Suprapubic skin (tissue), 4 donors: ENCODE measurements around the gene STK24. TPM values are rescaled to one million over a fixed set of nuclear protein-coding genes. Genes with fewer than 3 reads are reported as not detected.

Experiments used
- DNase-seq, 2 donors: peaks; one replicate each; pipeline ENCODE4 v3.0.0-alpha.2; 2019; ENCODE audit warnings: low spot score in 2 of 2
- H3K27ac ChIP-seq: fragments of 200-600 bp; sonication (generic); one replicate; pipeline ENCODE4 v1.5.1; 2019
- H3K27me3 ChIP-seq: fragments of 200-600 bp; sonication (generic); one replicate; pipeline ENCODE4 v1.5.1; 2019
- H3K36me3 ChIP-seq: fragments of 200-600 bp; sonication (generic); one replicate; pipeline ENCODE4 v1.5.1; 2019
- H3K4me1 ChIP-seq: fragments of 200-600 bp; sonication (generic); one replicate; pipeline ENCODE4 v1.5.1; 2019
- H3K4me3 ChIP-seq: fragments of 200-600 bp; sonication (generic); one replicate; pipeline ENCODE4 v1.5.1; 2019; ENCODE audit warnings: mild to moderate bottlenecking
- H3K9me3 ChIP-seq: fragments of 200-600 bp; sonication (generic); one replicate; pipeline ENCODE4 v1.5.1; 2019
- EP300 ChIP-seq: sonication (generic); formaldehyde crosslinking; IDR thresholded peaks from one replicate; pipeline ENCODE4 v1.6.1; 2017; ENCODE audit warnings: antibody characterized with exemption
- POLR2A ChIP-seq, 2 donors: fragments of 450-650 bp; IDR thresholded peaks; one replicate each; pipeline ENCODE4 v1.6.1; 2017; ENCODE audit warnings: antibody characterized with exemption in 2 of 2, mild to moderate bottlenecking in 2 of 2, moderate library complexity in 2 of 2
- POLR2AphosphoS5 ChIP-seq, 3 donors: sonication (generic); formaldehyde crosslinking; IDR thresholded peaks; one replicate each; pipeline ENCODE4 v1.6.1; 2017; ENCODE audit warnings: antibody characterized with exemption in 3 of 3
- WGBS: methylation state at CpG from one replicate; pipeline ENCODE4 v1.1.5; 2018; 5-methylcytosine and 5-hydroxymethylcytosine counted together
- total RNA-seq, 4 donors: library from RNA; depleted of rRNA; stranded (reverse); fragments of >200 nt; gene quantifications; one replicate each; pipeline ENCODE4 v1.1.0, GENCODE V29; 2016
- TF ChIP-seq, protein P1 (sequence below), 2 donors: fragments of 200-600 bp in 1 of 2; fragments of 450-650 bp in 1 of 2; sonication (generic) in 1 of 2; IDR thresholded peaks; one replicate each; pipeline ENCODE4 v1.5.1; 2016 to 2019; ENCODE audit warnings: antibody characterized with exemption in 2 of 2, mild to moderate bottlenecking in 1 of 2, moderate library complexity in 1 of 2

The STK24 gene
- total RNA-seq, 4 donors from 2014 or later, result 132 to 200 (median 176) TPM

DNA sequence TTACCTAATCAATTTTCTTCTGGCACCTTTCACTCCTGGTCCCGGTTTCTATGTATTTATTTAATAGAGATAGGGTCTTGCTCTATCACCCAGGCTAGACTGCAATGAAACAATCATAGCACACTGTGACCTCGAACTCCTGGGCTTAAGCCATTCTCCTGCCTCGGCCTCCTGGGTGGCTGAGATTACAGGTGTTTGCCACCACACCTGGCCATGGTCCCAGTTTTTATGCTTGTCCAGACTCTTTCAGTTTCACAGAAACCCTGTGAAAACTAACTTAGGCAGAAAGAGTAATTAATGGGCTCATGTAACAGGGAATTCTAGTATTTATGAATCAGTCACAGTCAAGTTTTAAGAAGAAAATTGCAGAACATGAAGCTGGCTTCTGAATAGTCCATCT lies 9.0 kb upstream of the STK24 start:
- no peak for DNase-seq
- no peak overlapping the region for H3K27ac ChIP-seq
- WGBS, result 63% methylated on average over 3 of the region's 3 CpGs

GRCh38 chr13:98585398-98585754 lies 8.5 kb upstream of the STK24 start:
- no peaks in the 10 kb centered on the region for H3K27me3 ChIP-seq
- H3K4me1 ChIP-seq, result peaks cover 44% of the 10 kb centered on the region
- no peak overlapping the region for H3K4me3 ChIP-seq
- no peaks in the 10 kb centered on the region for H3K9me3 ChIP-seq
- WGBS, result 49% methylated on average over 2 of the region's 5 CpGs
- H3K36me3 ChIP-seq, result no peaks in the 10 kb centered on the region
- TF ChIP-seq POLR2A (IDR thresholded peaks at IDR 0.05) (no peak), POLR2AphosphoS5 (IDR thresholded peaks at IDR 0.05) (no peak), EP300 (no peak)
- TF ChIP-seq, protein P1, sequence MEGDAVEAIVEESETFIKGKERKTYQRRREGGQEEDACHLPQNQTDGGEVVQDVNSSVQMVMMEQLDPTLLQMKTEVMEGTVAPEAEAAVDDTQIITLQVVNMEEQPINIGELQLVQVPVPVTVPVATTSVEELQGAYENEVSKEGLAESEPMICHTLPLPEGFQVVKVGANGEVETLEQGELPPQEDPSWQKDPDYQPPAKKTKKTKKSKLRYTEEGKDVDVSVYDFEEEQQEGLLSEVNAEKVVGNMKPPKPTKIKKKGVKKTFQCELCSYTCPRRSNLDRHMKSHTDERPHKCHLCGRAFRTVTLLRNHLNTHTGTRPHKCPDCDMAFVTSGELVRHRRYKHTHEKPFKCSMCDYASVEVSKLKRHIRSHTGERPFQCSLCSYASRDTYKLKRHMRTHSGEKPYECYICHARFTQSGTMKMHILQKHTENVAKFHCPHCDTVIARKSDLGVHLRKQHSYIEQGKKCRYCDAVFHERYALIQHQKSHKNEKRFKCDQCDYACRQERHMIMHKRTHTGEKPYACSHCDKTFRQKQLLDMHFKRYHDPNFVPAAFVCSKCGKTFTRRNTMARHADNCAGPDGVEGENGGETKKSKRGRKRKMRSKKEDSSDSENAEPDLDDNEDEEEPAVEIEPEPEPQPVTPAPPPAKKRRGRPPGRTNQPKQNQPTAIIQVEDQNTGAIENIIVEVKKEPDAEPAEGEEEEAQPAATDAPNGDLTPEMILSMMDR (IDR thresholded peaks at IDR 0.05), result no peak
- peak overlapping the region; percentile 47 for H3K27ac ChIP-seq
- DNase-seq, result no peak

More for the DNA sequence above, 9.0 kb upstream of the STK24 start:
- no peaks in the 10 kb centered on the region for H3K36me3 ChIP-seq
- H3K27me3 ChIP-seq, result no peaks in the 10 kb centered on the region
- peaks cover 44% of the 10 kb centered on the region for H3K4me1 ChIP-seq
- H3K9me3 ChIP-seq, result no peaks in the 10 kb centered on the region
- H3K4me3 ChIP-seq, result no peak overlapping the region
- TF ChIP-seq, protein P1 (IDR thresholded peaks at IDR 0.05), result no peak
- TF ChIP-seq POLR2A (IDR thresholded peaks at IDR 0.05), result no peak
- TF ChIP-seq POLR2AphosphoS5 (IDR thresholded peaks at IDR 0.05), result no peak
- TF ChIP-seq EP300, result no peak

- Histone ChIP-seq H3K4me1 (peaks cover 44% of the 10 kb centered on the region), H3K27ac (peak overlapping the region; percentile 47), H3K9me3 (no peaks in the 10 kb centered on the region), H3K36me3 (no peaks in the 10 kb centered on the region), H3K4me3 (no peak overlapping the region), H3K27me3 (no peaks in the 10 kb centered on the region)
- TF ChIP-seq EP300 (no peak), POLR2AphosphoS5 (IDR thresholded peaks at IDR 0.05) (no peak)
- DNase-seq, result no peak
- WGBS, result 35% methylated on average over 4 of the region's 4 CpGs
These were observed 7.9 kb upstream of the STK24 start for GRCh38 chr13:98584668-98585397.

- H3K27ac ChIP-seq, result peak overlapping the region; percentile 54
These were observed 6.0 kb upstream of the STK24 start for GRCh38 chr13:98582947-98583346.

GRCh38 chr13:98581971-98582702 lies 5.2 kb upstream of the STK24 start:
- no peak for TF ChIP-seq EP300
- no peak for TF ChIP-seq POLR2A (IDR thresholded peaks at IDR 0.05)
- TF ChIP-seq POLR2AphosphoS5 (IDR thresholded peaks at IDR 0.05), result no peak
- TF ChIP-seq, protein P1 (IDR thresholded peaks at IDR 0.05), result no peak
- H3K4me1 ChIP-seq, result peaks cover 60% of the 10 kb centered on the region
- H3K27ac ChIP-seq, result peak overlapping the region; percentile 54
- no peak overlapping the region for H3K4me3 ChIP-seq
- no peaks in the 10 kb centered on the region for H3K27me3 ChIP-seq
- DNase-seq, result no peak
- no peaks in the 10 kb centered on the region for H3K36me3 ChIP-seq
- no peaks in the 10 kb centered on the region for H3K9me3 ChIP-seq
- 29% methylated on average over 2 of the region's 2 CpGs for WGBS

More at GRCh38 chr13:98582947-98583346, 6.0 kb upstream of the STK24 start:
- Histone ChIP-seq H3K36me3 (no peaks in the 10 kb centered on the region), H3K4me3 (no peak overlapping the region), H3K4me1 (peaks cover 55% of the 10 kb centered on the region), H3K9me3 (no peaks in the 10 kb centered on the region), H3K27me3 (no peaks in the 10 kb centered on the region)
- no peak for DNase-seq
- WGBS, result 59% methylated on average over 6 of the region's 6 CpGs
- TF ChIP-seq POLR2A (IDR thresholded peaks at IDR 0.05) (no peak), EP300 (no peak), POLR2AphosphoS5 (IDR thresholded peaks at IDR 0.05) (no peak)
- TF ChIP-seq, protein P1 (IDR thresholded peaks at IDR 0.05), result no peak
